NCI-H1436 (cell line): ENCODE data around the gene ZNF732.
"Not testable (repeated sequence)": the region's sequence is repeated elsewhere in the genome, so short reads cannot be mapped to it uniquely, and the experiment has no call there.

Source experiments
- DNase-seq: peaks from one replicate; lab custom pipeline; 2025; lab: John Stamatoyannopoulos, UW

Gene ZNF732

GRCh38 chr4:253936-254756 is 51.1 kb downstream of the ZNF732 start:
- no peak for DNase-seq

DNA sequence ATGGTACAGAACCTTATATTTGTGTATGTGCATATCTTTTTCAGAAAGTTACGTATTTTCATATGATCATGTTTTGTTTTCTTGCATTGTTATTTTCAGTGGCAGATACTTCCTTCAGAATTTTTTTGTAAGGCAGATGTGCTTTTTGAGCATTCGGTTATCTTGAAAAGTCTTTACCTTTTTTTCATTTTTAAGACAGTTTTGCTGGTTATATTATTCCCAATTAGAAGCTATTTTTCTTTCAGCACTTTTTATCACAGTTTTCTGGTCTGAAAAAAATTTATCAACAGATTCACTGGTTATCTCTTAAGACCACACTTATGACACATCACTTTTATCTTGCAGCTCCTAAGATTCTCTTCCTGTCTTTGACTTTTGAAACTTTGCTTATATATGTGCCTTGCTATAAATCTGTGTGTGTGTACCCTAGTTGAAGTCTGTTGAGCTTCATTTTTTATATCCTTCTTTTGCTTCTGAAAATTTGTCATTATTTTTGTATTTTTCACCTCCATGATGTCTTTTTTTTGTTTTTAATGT is 53.1 kb downstream of the ZNF732 start:
- no peak for DNase-seq

GRCh38 chr4:244471-244870 is 60.8 kb downstream of the ZNF732 start:
- DNase-seq: peak; percentile 24

GRCh38 chr4:243426-243825 is 61.8 kb downstream of the ZNF732 start:
- no peak for DNase-seq

DNA sequence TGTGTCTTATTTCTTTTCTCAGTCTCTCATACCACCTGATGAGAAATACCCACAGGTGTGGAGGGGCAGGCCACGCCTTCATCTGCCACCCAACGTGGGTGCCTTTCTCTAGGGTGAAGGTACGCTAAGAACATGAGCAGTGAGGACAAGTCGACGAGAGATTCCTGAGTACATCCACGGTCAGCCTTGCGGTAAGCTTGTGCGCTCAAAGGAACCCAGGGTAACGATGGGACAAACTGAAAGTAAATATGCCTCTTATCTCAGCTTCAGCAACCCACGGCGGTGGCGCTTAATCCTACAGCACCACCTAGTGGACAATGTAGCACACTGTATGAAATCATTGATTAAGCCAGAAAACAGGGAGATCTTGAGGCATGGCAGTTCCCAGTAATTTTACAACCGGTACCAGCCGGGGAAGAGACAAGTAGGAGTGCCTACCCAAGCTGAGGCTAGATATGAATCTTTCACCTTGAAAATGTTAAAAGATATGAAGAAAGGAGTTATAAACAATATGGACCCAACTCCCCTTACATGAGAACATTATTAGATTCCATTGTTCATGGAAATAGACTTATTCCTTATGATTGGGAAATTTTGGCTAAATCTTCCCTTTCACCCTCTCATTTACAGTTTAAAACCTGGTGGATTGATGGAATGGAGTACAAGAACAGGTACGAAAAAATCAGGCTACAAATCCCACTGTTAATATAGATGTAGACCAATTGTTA is 63.0 kb downstream of the ZNF732 start:
- DNase-seq: peak; percentile 78

DNA sequence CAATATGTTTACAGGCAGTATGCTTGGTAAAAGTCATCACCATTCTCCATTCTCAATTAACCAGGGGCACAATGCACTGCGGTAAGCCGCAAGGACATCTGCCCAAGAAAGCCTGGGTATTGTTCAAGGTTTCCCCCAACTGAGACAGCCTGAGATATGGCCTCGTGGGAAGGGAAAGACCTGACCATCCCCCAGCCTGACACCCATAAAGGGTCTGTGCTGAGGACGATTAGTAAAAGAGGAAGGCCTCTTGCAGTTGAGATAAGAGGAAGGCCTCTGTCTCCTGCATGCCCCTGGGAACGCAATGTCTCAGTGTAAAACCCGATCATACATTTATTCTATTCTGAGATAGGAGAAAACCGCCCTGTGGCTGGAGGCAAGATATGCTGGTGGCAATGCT is 63.9 kb downstream of the ZNF732 start:
- not testable (repeated sequence) for DNase-seq

DNA sequence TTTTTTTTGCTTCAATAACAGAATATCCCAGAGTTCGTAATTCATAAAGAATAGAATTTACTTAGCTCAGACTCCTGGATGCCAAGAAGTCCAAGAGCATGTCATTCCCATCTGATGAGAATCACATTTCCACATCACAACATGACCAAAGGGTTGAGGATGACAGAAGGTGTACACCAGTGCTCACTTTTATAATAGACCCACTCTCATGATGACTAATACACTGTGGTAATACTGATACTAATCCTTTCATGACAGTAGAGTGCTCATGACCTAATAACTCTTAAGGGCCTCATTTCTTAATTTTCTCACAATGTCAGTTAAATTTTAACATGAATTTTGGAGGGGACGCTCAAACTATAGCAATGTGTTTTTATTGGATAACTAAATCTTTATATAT is 69.2 kb downstream of the ZNF732 start:
- no peak for DNase-seq

DNA sequence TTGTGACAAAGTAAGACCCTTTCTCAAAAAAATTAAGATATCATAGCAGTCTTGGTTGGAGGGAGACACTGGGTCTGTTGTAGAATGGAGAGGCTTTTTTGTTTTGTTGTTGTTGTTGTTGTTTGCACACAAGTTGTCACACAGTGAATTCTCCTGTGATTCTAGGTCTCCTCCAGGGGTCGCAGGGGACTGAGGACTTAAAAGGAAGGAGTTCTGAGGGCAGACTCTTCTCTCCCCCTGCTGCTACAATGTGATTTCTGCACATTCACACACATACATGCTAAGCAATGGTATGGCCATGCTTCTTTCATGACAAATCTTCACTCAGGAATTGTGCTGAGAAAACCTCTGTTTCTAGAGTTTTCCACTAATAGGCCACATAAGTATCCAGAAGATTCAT is 71.1 kb downstream of the ZNF732 start:
- DNase-seq: no peak

DNA sequence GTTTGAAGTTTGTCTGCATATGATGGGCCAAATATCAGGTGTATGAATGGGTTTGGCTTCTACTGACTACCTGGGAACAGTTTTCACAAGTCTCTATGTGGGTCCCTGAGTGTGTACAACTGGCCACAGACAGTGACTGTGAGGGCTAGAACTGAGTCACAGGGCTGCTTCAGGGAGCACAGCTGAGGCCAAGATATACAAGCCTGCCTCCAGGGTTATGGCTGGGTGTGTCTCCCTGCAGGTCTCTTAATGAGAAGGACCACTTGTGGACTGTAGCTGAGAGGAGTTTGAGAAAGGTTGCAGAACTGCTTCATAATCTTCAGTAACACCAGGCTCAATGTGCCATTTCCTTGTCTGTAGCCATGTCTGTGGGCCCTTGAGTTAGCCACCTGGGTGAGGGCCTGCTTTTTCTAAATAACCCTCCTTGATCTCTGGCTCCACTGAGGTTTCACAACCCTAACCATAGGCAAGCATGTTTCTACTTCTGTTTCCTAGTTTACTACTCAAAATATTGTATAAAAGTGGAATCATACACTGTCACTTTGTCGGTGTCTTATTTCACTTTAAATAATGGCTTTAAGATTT is 81.3 kb downstream of the ZNF732 start:
- DNase-seq: no peak
